HG02763 (cell line): ENCODE data around the gene TMC7.

Source experiments
- ATAC-seq: cut with Tn5 transposase; IDR thresholded peaks from one replicate; pipeline ENCODE4 v1.9.1; 2021; ENCODE audit warnings: mild to moderate bottlenecking, moderate library complexity; ENCODE audit not compliant: unreplicated experiment

TMC7 gene

DNA sequence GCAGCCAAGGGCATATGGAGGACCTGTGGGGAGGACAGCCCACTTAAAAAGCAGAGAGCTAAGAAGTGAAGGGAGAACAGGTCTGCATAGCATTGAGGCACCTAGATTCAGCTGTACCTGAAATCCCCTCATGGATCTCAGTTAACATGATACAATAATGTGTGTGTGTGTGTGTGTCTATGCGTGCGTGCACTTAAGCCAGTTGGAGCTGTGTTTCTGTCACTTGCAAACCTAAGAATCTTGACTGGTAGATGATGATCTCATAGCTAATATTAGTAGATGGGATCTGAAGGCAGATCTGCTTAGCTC is 128.3 kb downstream of the TMC7 start:
- no peak for ATAC-seq
